CD14-positive monocyte (primary cell): ENCODE measurements around the gene GIN1. TPM values are rescaled to one million over a fixed set of nuclear protein-coding genes. Genes with fewer than 3 reads are reported as not detected.
"Not testable (repeated sequence)": the region's sequence is repeated elsewhere in the genome, so short reads cannot be mapped to it uniquely, and the experiment has no call there.

Experiments used
- DNase-seq, 3 donors: peaks; one replicate each; pipeline ENCODE4 v3.0.0-alpha.2; 2011 to 2022
- H2AFZ ChIP-seq: 2 replicates; pipeline ENCODE4 v1.6.0; 2012; ENCODE audit warnings: mild to moderate bottlenecking, low read depth, low read length, inconsistent platforms; ENCODE audit not compliant: insufficient read depth, poor library complexity, severe bottlenecking
- H3K27ac ChIP-seq, 2 donors: 1 replicate in 1 of 2; 2 replicates in 1 of 2; pipeline ENCODE4 v1.5.1; 2012 to 2013; ENCODE audit warnings: low read length in 2 of 2, control low read depth in 1 of 2, inconsistent platforms in 1 of 2, low read depth in 1 of 2, mild to moderate bottlenecking in 1 of 2
- H3K27me3 ChIP-seq, 2 donors: one replicate each; pipeline versions ENCODE4 v1.6.0 to v1.6.1; 2011 to 2013; ENCODE audit warnings: low read length in 2 of 2; ENCODE audit not compliant: control insufficient read depth in 2 of 2, insufficient read depth in 2 of 2
- H3K36me3 ChIP-seq, 2 donors: replicated peaks in 1 of 2; 1 replicate in 1 of 2; 2 replicates in 1 of 2; pipeline versions ENCODE4 v1.5.1 to v1.6.1; 2012 to 2013; ENCODE audit warnings: low read length in 2 of 2, control low read depth in 1 of 2, inconsistent platforms in 1 of 2, mild to moderate bottlenecking in 1 of 2; ENCODE audit not compliant: insufficient read depth in 2 of 2, control insufficient read depth in 1 of 2
- H3K4me1 ChIP-seq, 2 donors: 1 replicate in 1 of 2; 2 replicates in 1 of 2; pipeline versions ENCODE4 v1.5.1 to v1.6.1; 2012 to 2013; ENCODE audit warnings: low read length in 2 of 2, control low read depth in 1 of 2, inconsistent platforms in 1 of 2, mild to moderate bottlenecking in 1 of 2, moderate library complexity in 1 of 2; ENCODE audit not compliant: insufficient read depth in 2 of 2, control insufficient read depth in 1 of 2
- H3K4me2 ChIP-seq: replicated peaks from 2 replicates; pipeline ENCODE3; 2012; ENCODE audit warnings: low read length, moderate library complexity, mild to moderate bottlenecking; ENCODE audit not compliant: poor library complexity, severe bottlenecking; ENCODE audit errors: extremely low read depth
- H3K4me3 ChIP-seq, 3 experiments: fragments of 200-600 bp in 1 of 3; sonication (generic) in 1 of 3; replicated peaks in 1 of 3; 1 replicate in 2 of 3; 2 replicates in 1 of 3; pipeline ENCODE4 v1.5.1; 2011 to 2013; ENCODE audit warnings: low read length in 3 of 3, mild to moderate bottlenecking in 3 of 3, control low read depth in 2 of 3, low read depth in 2 of 3, inconsistent platforms in 1 of 3, moderate library complexity in 1 of 3
- H3K79me2 ChIP-seq: 2 replicates; pipeline ENCODE4 v1.6.0; 2012; ENCODE audit warnings: mild to moderate bottlenecking, control low read depth, inconsistent platforms, low read length, moderate library complexity; ENCODE audit not compliant: insufficient read depth
- H3K9ac ChIP-seq: 2 replicates; pipeline ENCODE4 v1.6.0; 2017; ENCODE audit warnings: low read length, mild to moderate bottlenecking; ENCODE audit not compliant: insufficient read depth, poor library complexity, severe bottlenecking
- H3K9me3 ChIP-seq, 2 donors: replicated peaks in 1 of 2; 1 replicate in 1 of 2; 2 replicates in 1 of 2; pipeline versions ENCODE4 v1.5.1 to v1.6.1; 2012 to 2013; ENCODE audit warnings: low read length in 2 of 2, control low read depth in 1 of 2; ENCODE audit not compliant: control insufficient read depth in 1 of 2, insufficient read depth in 1 of 2
- H4K20me1 ChIP-seq: 2 replicates; pipeline ENCODE4 v1.6.0; 2012; ENCODE audit warnings: mild to moderate bottlenecking, low read length, control low read depth, moderate library complexity; ENCODE audit not compliant: insufficient read depth
- H3K27ac Mint-ChIP-seq, 7 donors: one replicate each; pipeline ENCODE4 v1.8.0; 2020; ENCODE audit warnings: mild to moderate bottlenecking in 7 of 7, mixed read lengths in 7 of 7, moderate library complexity in 6 of 7, inconsistent platforms in 2 of 7
- H3K27me3 Mint-ChIP-seq, 3 donors: one replicate each; pipeline ENCODE4 v1.8.0; 2021 to 2022; ENCODE audit warnings: low read depth in 3 of 3, mild to moderate bottlenecking in 3 of 3, mixed read lengths in 3 of 3, moderate library complexity in 3 of 3, inconsistent platforms in 1 of 3
- H3K36me3 Mint-ChIP-seq, 2 donors: one replicate each; pipeline ENCODE4 v1.8.0; 2020; ENCODE audit warnings: mixed read lengths in 2 of 2, inconsistent platforms in 1 of 2, mild to moderate bottlenecking in 1 of 2
- H3K4me1 Mint-ChIP-seq: one replicate; pipeline ENCODE4 v1.8.0; 2020; ENCODE audit warnings: mild to moderate bottlenecking, mixed read lengths
- H3K4me3 Mint-ChIP-seq, 2 donors: one replicate each; pipeline ENCODE4 v1.8.0; 2020; ENCODE audit warnings: mild to moderate bottlenecking in 2 of 2, mixed read lengths in 2 of 2, moderate library complexity in 1 of 2
- H3K9me3 Mint-ChIP-seq, 7 donors: one replicate each; pipeline ENCODE4 v1.8.0; 2020 to 2022; ENCODE audit warnings: mixed read lengths in 7 of 7, mild to moderate bottlenecking in 6 of 7, moderate library complexity in 6 of 7, inconsistent platforms in 2 of 7
- CTCF ChIP-seq: fragments of 200-600 bp; IDR thresholded peaks from one replicate; pipeline ENCODE4 v1.8.0; 2022; ENCODE audit warnings: antibody characterized with exemption, mild to moderate bottlenecking
- WGBS: methylation state at CpG from one replicate; pipeline ENCODE4 v1.1.5; 2013; ENCODE audit warnings: missing lambda C conversion rate; ENCODE audit not compliant: insufficient coverage; 5-methylcytosine and 5-hydroxymethylcytosine counted together
- intact Hi-C, 2 donors: fragments of 100-400 bp; cut with micrococcal nuclease; formaldehyde crosslinking; loops; one replicate each; pipeline versions ENCODE4 v1.15.0 to v1.15.1; 2023
- polyA plus RNA-seq, 3 donors: library from polyadenylated mRNA; depleted of rRNA in 1 of 3; unstranded in 2 of 3; stranded (reverse) in 1 of 3; fragments of 300-500 nt in 2 of 3; fragments of >200 nt in 1 of 3; fragmentation: Illumina TruSeq in 2 of 3; gene quantifications; 1 replicate in 2 of 3; 2 replicates in 1 of 3; pipeline ENCODE4 v1.2.3, GENCODE V29; 2012 to 2021

The GIN1 gene
- polyA plus RNA-seq, 3 donors, result 2.2 to 4.7 (median 3.7) TPM

GRCh38 chr5:103075442-103075841 lies 44.5 kb downstream of the GIN1 start:
- Mint-ChIP-seq H3K27ac (no peak overlapping the region), H3K4me3 (no peak overlapping the region), H3K27me3 (no peaks in the 10 kb centered on the region), H3K9me3 (peaks cover 36 to 58% (median 51%) of the 10 kb centered on the region in 7 donors), H3K4me1 (no peaks in the 10 kb centered on the region), H3K36me3 (no peaks in the 10 kb centered on the region)
- no peaks in the 10 kb centered on the region for H4K20me1 ChIP-seq
- no peak overlapping the region for H2AFZ ChIP-seq
- H3K9ac ChIP-seq, result no peak overlapping the region
- H3K79me2 ChIP-seq, result no peaks in the 10 kb centered on the region
- peaks cover 35 to 39% of the 10 kb centered on the region in 2 donors for H3K9me3 ChIP-seq
- intact Hi-C loops, result no loop called here
- no peak overlapping the region for H3K27ac ChIP-seq
- no peak for TF ChIP-seq CTCF
- WGBS, result 88% methylated on average over 2 of the region's 4 CpGs
- no peaks in the 10 kb centered on the region for H3K27me3 ChIP-seq
- H3K4me3 ChIP-seq, result no peak overlapping the region
- DNase-seq, result no peak
- H3K4me1 ChIP-seq, result no peaks in the 10 kb centered on the region
- no peak overlapping the region for H3K4me2 ChIP-seq
- no peaks in the 10 kb centered on the region for H3K36me3 ChIP-seq

GRCh38 chr5:103073500-103073899 lies 46.4 kb downstream of the GIN1 start:
- H4K20me1 ChIP-seq, H3K27me3 Mint-ChIP-seq, intact Hi-C loops, H3K27ac ChIP-seq, DNase-seq, H2AFZ ChIP-seq, H3K4me1 Mint-ChIP-seq, H3K9ac ChIP-seq, H3K4me2 ChIP-seq, H3K4me1 ChIP-seq, H3K4me3 Mint-ChIP-seq, H3K4me3 ChIP-seq, H3K79me2 ChIP-seq, H3K36me3 Mint-ChIP-seq, H3K36me3 ChIP-seq, H3K27ac Mint-ChIP-seq, H3K27me3 ChIP-seq: not testable (repeated sequence)
- H3K9me3 ChIP-seq, result peaks cover 16 to 26% of the 10 kb centered on the region in 2 donors
- H3K9me3 Mint-ChIP-seq, result peaks cover 28 to 45% (median 38%) of the 10 kb centered on the region in 7 donors
- 92% methylated on average over 4 of the region's 4 CpGs for WGBS
